GM23338 (cell line): ENCODE measurements around the gene EPHB3. TPM values are rescaled to one million over a fixed set of nuclear protein-coding genes. Genes with fewer than 3 reads are reported as not detected.
A peak's percentile ranks its signal among the peaks of the same experiment; 100 is the strongest.

Experiments used
- ATAC-seq: fragments of 200-7000 bp; cut with Tn5 transposase; 3 replicates; pipeline ENCODE4 v1.9.1; 2020
- DNase-seq: peaks from one replicate; pipeline ENCODE4 v3.0.0-alpha.2; 2015; ENCODE audit warnings: low spot score
- H2AFZ ChIP-seq: fragments of 200-600 bp; sonication (generic); 2 replicates; pipeline ENCODE4 v1.8.0; 2016; ENCODE audit warnings: antibody characterized with exemption, mild to moderate bottlenecking, moderate library complexity
- H3F3A ChIP-seq: fragments of 200-600 bp; sonication (generic); replicated peaks from 2 replicates; pipeline ENCODE4 v1.8.0; 2017; ENCODE audit warnings: antibody characterized with exemption, mixed run types, low read depth
- H3K27ac ChIP-seq: fragments of 200-600 bp; sonication (generic); 2 replicates; pipeline ENCODE4 v1.6.1; 2016; ENCODE audit warnings: low read depth
- H3K27me3 ChIP-seq: fragments of 200-600 bp; sonication (generic); 2 replicates; pipeline ENCODE4 v1.8.0; 2016; ENCODE audit warnings: mild to moderate bottlenecking, mixed run types, moderate library complexity; ENCODE audit not compliant: insufficient read depth
- H3K36me3 ChIP-seq: fragments of 200-600 bp; sonication (generic); 2 replicates; pipeline ENCODE4 v1.8.0; 2016; ENCODE audit warnings: mild to moderate bottlenecking; ENCODE audit not compliant: insufficient read depth
- H3K4me1 ChIP-seq: fragments of 200-600 bp; sonication (generic); 2 replicates; pipeline ENCODE4 v1.8.0; 2016; ENCODE audit warnings: mild to moderate bottlenecking, moderate library complexity; ENCODE audit not compliant: insufficient read depth
- H3K4me2 ChIP-seq: fragments of 200-600 bp; sonication (generic); 2 replicates; pipeline ENCODE4 v1.7.1; 2017; ENCODE audit warnings: mixed run types
- H3K4me3 ChIP-seq: fragments of 200-600 bp; sonication (generic); 2 replicates; pipeline ENCODE4 v1.6.1; 2016; ENCODE audit warnings: mixed run types
- H3K79me2 ChIP-seq: fragments of 200-600 bp; sonication (generic); replicated peaks from 2 replicates; pipeline ENCODE4 v1.8.0; 2017; ENCODE audit warnings: mild to moderate bottlenecking; ENCODE audit not compliant: insufficient read depth
- H3K9me2 ChIP-seq: fragments of 200-600 bp; sonication (generic); 2 replicates; pipeline ENCODE4 v1.8.0; 2017; ENCODE audit not compliant: insufficient read depth
- H4K20me1 ChIP-seq: fragments of 200-600 bp; sonication (generic); replicated peaks from 2 replicates; pipeline ENCODE4 v1.8.0; 2017; ENCODE audit warnings: mild to moderate bottlenecking; ENCODE audit not compliant: insufficient read depth
- H3K27ac Mint-ChIP-seq: 2 replicates; pipeline ENCODE4 v1.8.0; 2020; ENCODE audit warnings: inconsistent platforms, mild to moderate bottlenecking, moderate library complexity, mixed read lengths
- H3K27me3 Mint-ChIP-seq: 3 replicates; pipeline ENCODE4 v1.8.0; 2022; ENCODE audit warnings: low read depth, mild to moderate bottlenecking, moderate library complexity, mixed read lengths, inconsistent platforms; ENCODE audit not compliant: insufficient read depth, poor library complexity
- H3K36me3 Mint-ChIP-seq: 3 replicates; pipeline ENCODE4 v1.8.0; 2021; ENCODE audit warnings: low read depth, mild to moderate bottlenecking, inconsistent platforms, moderate library complexity, mixed read lengths
- H3K4me1 Mint-ChIP-seq: 3 replicates; pipeline ENCODE4 v1.8.0; 2020; ENCODE audit warnings: mild to moderate bottlenecking, inconsistent platforms, mixed read lengths
- H3K4me3 Mint-ChIP-seq: 3 replicates; pipeline ENCODE4 v1.8.0; 2021; ENCODE audit warnings: moderate library complexity, mild to moderate bottlenecking, inconsistent platforms, mixed read lengths
- H3K9me3 Mint-ChIP-seq: 3 replicates; pipeline ENCODE4 v1.8.0; 2020; ENCODE audit warnings: moderate library complexity, mild to moderate bottlenecking, inconsistent platforms, mixed read lengths
- EZH2 ChIP-seq: fragments of 200-600 bp; sonication (generic); IDR thresholded peaks from one replicate; pipeline ENCODE4 v1.8.0; 2017; ENCODE audit warnings: antibody characterized with exemption, mild to moderate bottlenecking, low read depth; ENCODE audit not compliant: unreplicated experiment
- JUNB ChIP-seq: IDR thresholded peaks from one replicate; pipeline ENCODE4 v1.6.1; 2016; ENCODE audit warnings: antibody characterized with exemption; ENCODE audit not compliant: unreplicated experiment
- STAT1 ChIP-seq: IDR thresholded peaks from one replicate; pipeline ENCODE4 v1.6.1; 2016; ENCODE audit warnings: antibody characterized with exemption; ENCODE audit not compliant: unreplicated experiment
- ZNF462 ChIP-seq: fragments of 250-450 bp; sonication (Bioruptor Pico); IDR thresholded peaks from 2 replicates; pipeline ENCODE4 v1.5.0; 2020; ENCODE audit warnings: mild to moderate bottlenecking, moderate library complexity
- polyA plus RNA-seq: library from polyadenylated mRNA; unstranded; fragments of >200 nt; fragmentation: Nextera tagmentation; extraction: Ambion mirVana; gene quantifications from 2 replicates; pipeline ENCODE4 v1.2.1, GENCODE V29; 2016
- total RNA-seq: library from RNA; depleted of rRNA; stranded (reverse); fragments of >200 nt; shearing (Covaris generic); gene quantifications from 2 replicates; pipeline ENCODE4 v1.2.3, GENCODE V29; 2014
- TF ChIP-seq, protein P1 (sequence below): IDR thresholded peaks from one replicate; pipeline ENCODE4 v1.6.1; 2018; ENCODE audit warnings: antibody characterized with exemption; ENCODE audit not compliant: unreplicated experiment

EPHB3 gene
- total and polyA plus RNA-seq, 2 experiments from 2014 or later, result 0.57 to 2.0 TPM

- Histone ChIP-seq H3K4me1 (peaks cover 5% of the 10 kb centered on the region), H3K27me3 (no peaks in the 10 kb centered on the region), H4K20me1 (no peaks in the 10 kb centered on the region), H3K4me3 (no peak overlapping the region), H3K4me2 (no peak overlapping the region), H3F3A (no peaks in the 10 kb centered on the region), H3K36me3 (no peaks in the 10 kb centered on the region), H3K27ac (no peak overlapping the region), H2AFZ (no peak overlapping the region), H3K79me2 (no peaks in the 10 kb centered on the region), H3K9me2 (no peaks in the 10 kb centered on the region)
- ATAC-seq (no peak), DNase-seq (no peak)
- no peak overlapping the region for H3K4me3 Mint-ChIP-seq
- TF ChIP-seq, protein P1, sequence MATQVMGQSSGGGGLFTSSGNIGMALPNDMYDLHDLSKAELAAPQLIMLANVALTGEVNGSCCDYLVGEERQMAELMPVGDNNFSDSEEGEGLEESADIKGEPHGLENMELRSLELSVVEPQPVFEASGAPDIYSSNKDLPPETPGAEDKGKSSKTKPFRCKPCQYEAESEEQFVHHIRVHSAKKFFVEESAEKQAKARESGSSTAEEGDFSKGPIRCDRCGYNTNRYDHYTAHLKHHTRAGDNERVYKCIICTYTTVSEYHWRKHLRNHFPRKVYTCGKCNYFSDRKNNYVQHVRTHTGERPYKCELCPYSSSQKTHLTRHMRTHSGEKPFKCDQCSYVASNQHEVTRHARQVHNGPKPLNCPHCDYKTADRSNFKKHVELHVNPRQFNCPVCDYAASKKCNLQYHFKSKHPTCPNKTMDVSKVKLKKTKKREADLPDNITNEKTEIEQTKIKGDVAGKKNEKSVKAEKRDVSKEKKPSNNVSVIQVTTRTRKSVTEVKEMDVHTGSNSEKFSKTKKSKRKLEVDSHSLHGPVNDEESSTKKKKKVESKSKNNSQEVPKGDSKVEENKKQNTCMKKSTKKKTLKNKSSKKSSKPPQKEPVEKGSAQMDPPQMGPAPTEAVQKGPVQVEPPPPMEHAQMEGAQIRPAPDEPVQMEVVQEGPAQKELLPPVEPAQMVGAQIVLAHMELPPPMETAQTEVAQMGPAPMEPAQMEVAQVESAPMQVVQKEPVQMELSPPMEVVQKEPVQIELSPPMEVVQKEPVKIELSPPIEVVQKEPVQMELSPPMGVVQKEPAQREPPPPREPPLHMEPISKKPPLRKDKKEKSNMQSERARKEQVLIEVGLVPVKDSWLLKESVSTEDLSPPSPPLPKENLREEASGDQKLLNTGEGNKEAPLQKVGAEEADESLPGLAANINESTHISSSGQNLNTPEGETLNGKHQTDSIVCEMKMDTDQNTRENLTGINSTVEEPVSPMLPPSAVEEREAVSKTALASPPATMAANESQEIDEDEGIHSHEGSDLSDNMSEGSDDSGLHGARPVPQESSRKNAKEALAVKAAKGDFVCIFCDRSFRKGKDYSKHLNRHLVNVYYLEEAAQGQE, result peak; percentile 27
- no peak for TF ChIP-seq STAT1
- H3K27ac Mint-ChIP-seq, result no peak overlapping the region
- H3K36me3 Mint-ChIP-seq, result no peaks in the 10 kb centered on the region
- H3K27me3 Mint-ChIP-seq, result no peaks in the 10 kb centered on the region
- no peaks in the 10 kb centered on the region for H3K9me3 Mint-ChIP-seq
- H3K4me1 Mint-ChIP-seq, result peaks cover 3% of the 10 kb centered on the region
These were observed 28.4 kb upstream of the EPHB3 start for GRCh38 chr3:184532940-184533732.

GRCh38 chr3:184537885-184538665, 23.5 kb upstream of the EPHB3 start:
- no peaks in the 10 kb centered on the region for H3K27me3 ChIP-seq
- ATAC-seq, result peak; percentile 18
- TF ChIP-seq JUNB (no peak), ZNF462 (CRISPR knock-in tag) (no peak), EZH2 (no peak)
- TF ChIP-seq, protein P1, result no peak

More at GRCh38 chr3:184537885-184538665, 23.5 kb upstream of the EPHB3 start:
- no peak overlapping the region; the same call in 2 of the 3 replicates for H3K4me3 Mint-ChIP-seq
- H3K79me2 ChIP-seq, result no peaks in the 10 kb centered on the region
- H3K4me2 ChIP-seq, result no peak overlapping the region
- no peaks in the 10 kb centered on the region for H3K36me3 Mint-ChIP-seq
- H3K4me1 ChIP-seq, result peaks cover 8% of the 10 kb centered on the region
- peaks cover 8% of the 10 kb centered on the region for H3K27me3 Mint-ChIP-seq
- H3F3A ChIP-seq, result 0 out of 2 replicates have a peak, but pooled peaks cover 3% of the 10 kb centered on the region
- no peaks in the 10 kb centered on the region for H3K9me2 ChIP-seq
- no peaks in the 10 kb centered on the region for H3K9me3 Mint-ChIP-seq
- H3K27ac Mint-ChIP-seq, result no peak overlapping the region
- no peak overlapping the region for H3K27ac ChIP-seq
- no peak for DNase-seq
- H4K20me1 ChIP-seq, result no peaks in the 10 kb centered on the region
- H3K4me3 ChIP-seq, result no peak overlapping the region
- H3K36me3 ChIP-seq, result no peaks in the 10 kb centered on the region
- peaks cover 26% of the 10 kb centered on the region for H3K4me1 Mint-ChIP-seq
- peak overlapping the region; percentile 88 for H2AFZ ChIP-seq
